IPS-18a (cell line): ENCODE measurements around the gene FABP3.

Experiments used
- H3K27ac ChIP-seq: one replicate; pipeline ENCODE4 v1.5.1; 2013; ENCODE audit warnings: low read length
- H3K27me3 ChIP-seq: one replicate; pipeline ENCODE4 v1.6.1; 2013; ENCODE audit warnings: mild to moderate bottlenecking, low read length; ENCODE audit not compliant: control insufficient read depth, insufficient read depth
- H3K36me3 ChIP-seq: one replicate; pipeline ENCODE4 v1.6.1; 2013; ENCODE audit warnings: low read depth, low read length; ENCODE audit not compliant: control insufficient read depth
- H3K4me1 ChIP-seq: one replicate; pipeline ENCODE4 v1.6.1; 2013; ENCODE audit warnings: low read depth, low read length; ENCODE audit not compliant: control insufficient read depth
- H3K4me3 ChIP-seq: one replicate; pipeline ENCODE4 v1.5.1; 2013; ENCODE audit warnings: low read length
- H3K9ac ChIP-seq: one replicate; pipeline ENCODE4 v1.6.1; 2013; ENCODE audit warnings: mild to moderate bottlenecking, low read length, moderate library complexity
- H3K9me3 ChIP-seq: one replicate; pipeline ENCODE4 v1.6.1; 2013; ENCODE audit warnings: low read depth, low read length; ENCODE audit not compliant: control insufficient read depth

The FABP3 gene

DNA sequence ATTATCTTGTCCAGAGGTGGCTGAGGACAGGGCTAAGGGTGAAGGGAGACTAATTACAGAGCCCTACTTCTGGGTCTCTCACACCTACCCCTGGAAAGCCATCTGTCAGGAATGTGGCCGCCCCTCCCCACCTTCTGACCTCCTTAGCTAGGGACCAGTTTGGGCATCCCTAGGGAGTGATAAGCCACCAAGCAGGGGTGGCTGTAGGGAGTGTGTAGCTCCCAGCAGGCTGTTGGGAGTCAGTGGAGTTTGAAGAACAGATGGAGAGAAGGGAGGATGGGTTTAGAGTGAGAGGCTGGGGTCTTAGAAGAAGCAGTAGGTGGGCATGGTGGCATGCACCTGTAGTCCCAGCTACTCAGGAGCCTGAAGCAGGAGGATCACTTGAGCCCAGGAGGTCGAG, 39.3 kb upstream of the FABP3 start:
- peaks cover 18% of the 10 kb centered on the region for H3K4me1 ChIP-seq
- H3K27ac ChIP-seq: no peak overlapping the region
- no peaks in the 10 kb centered on the region for H3K9me3 ChIP-seq
- H3K36me3 ChIP-seq: no peaks in the 10 kb centered on the region
- no peak overlapping the region for H3K9ac ChIP-seq
- H3K4me3 ChIP-seq: no peak overlapping the region
- peaks cover 5% of the 10 kb centered on the region for H3K27me3 ChIP-seq

DNA sequence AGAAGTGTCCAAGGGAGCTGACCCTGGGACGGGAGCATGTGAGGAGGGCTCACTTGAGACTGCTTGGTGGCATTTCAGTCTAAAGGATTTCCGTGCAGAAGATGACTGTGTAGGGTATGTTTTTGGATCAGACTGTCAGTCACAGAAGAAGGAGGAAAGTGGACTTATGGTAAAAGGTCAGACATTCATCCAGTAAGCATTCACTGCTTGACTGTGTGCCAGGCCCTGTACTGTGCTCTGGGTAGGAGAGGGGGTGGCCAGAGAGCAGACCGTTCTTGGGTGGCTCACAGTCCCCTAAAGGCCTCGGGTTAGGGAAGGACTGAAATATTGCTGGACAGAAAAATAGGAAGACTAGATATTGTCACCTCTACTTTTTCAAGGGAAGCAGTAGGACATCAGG, 38.0 kb upstream of the FABP3 start:
- Histone ChIP-seq H3K9me3 (no peaks in the 10 kb centered on the region), H3K36me3 (no peaks in the 10 kb centered on the region), H3K27me3 (peaks cover 5% of the 10 kb centered on the region), H3K27ac (no peak overlapping the region), H3K4me3 (no peak overlapping the region), H3K9ac (no peak overlapping the region), H3K4me1 (peaks cover 12% of the 10 kb centered on the region)

DNA sequence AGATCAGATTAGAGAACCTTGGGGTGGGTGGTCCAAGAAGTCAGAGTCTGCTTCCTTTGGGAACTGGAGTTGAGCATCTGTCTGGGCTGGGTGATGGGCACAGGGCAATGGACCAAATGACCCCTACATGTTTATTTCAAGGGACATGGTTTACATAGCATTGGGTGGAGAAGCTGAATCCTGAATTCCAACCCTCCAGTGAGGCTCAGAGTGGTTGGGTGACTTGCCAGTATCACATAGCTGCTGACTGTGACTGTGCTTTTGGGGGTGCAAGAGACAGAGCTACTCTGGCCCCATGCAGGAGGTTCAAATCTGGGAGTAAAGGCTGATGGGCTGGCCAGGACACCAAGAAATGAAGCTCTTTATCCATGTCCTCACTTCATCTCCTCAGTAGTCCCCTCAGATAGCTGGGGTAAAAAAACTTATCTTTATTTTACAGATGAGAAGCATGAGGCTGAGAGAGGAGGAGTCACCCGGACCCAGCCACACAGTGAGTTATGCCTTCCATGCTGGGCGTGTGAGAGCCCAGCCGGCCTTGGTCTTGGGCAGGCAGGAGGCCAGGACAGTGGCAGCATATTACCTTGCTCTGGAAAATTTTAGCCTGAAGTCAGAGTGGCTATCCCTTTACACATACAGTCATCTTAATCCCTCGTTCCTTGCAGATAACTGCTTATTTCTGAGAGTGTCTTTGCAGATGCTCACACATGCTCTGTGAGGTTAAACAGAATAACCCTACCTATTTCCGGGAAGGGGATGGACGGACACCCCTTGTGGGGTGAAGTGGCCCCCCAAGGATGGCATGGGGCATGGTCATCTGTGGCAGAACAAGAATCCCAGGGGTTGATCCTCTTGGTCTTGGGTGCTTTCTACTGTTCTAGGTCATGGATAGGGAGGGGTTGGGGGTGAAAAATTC, 37.3 kb upstream of the FABP3 start:
- H3K4me3 ChIP-seq: no peak overlapping the region

DNA sequence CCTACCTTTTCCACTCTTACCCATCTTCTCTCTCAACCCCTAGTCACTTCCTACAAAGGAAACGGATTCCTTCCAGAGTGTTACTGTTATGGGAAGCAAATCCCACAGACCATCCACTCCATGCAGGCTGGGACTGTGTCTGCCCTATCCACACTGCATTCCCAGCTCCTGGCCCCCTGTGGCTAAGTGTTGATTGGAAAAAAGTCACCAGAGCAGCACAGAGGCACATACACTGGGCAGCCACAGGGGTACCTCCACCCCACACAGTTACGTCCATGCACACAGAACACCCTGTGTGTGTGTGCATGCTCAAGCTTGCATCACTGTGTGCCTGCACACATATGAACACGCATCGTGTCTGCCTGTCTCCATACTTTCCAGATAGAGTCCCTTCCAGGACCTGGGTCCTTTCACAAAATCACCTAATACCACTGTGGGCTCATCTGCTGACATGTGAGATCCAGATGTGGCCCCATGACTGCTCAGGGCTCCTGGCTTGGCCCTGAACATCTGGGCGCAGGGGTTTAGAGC, 36.0 kb upstream of the FABP3 start:
- H3K27me3 ChIP-seq: peaks cover 5% of the 10 kb centered on the region
- no peak overlapping the region for H3K27ac ChIP-seq
- no peak overlapping the region for H3K4me3 ChIP-seq
- H3K36me3 ChIP-seq: no peaks in the 10 kb centered on the region
- no peaks in the 10 kb centered on the region for H3K9me3 ChIP-seq
- H3K9ac ChIP-seq: no peak overlapping the region
- no peaks in the 10 kb centered on the region for H3K4me1 ChIP-seq

More for the DNA sequence above, 37.3 kb upstream of the FABP3 start:
- Histone ChIP-seq H3K27ac (no peak overlapping the region), H3K27me3 (peaks cover 5% of the 10 kb centered on the region), H3K9me3 (no peaks in the 10 kb centered on the region), H3K4me1 (peaks cover 8% of the 10 kb centered on the region), H3K36me3 (no peaks in the 10 kb centered on the region), H3K9ac (no peak overlapping the region)

DNA sequence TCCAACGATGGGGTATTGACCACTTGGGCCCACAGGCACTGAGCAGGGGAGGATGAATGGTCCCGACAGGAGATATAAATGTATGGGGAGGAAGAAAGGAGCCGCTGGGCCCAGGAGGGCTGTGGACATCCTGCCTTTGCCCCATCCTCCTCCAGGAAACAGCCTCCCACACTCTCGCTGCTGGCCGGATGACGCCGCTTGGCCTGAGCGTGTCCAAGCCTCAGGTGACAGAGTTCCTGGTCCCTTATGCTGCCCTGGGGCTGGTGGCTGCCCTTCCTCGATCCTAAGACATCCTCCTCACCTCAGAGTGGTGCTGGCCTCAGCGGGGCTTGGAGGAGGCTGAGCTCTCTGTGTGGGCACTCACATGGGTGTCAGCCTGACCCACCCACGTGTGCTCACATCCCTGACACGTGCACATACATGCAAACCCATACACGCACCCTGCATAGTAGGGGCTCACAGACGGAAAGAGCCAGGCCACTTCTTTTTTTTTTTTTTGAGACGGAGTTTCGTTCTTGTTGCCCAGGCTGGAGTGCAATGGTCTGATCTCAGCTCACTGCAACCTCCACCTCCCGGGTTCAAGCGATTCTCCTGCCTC, 34.3 kb upstream of the FABP3 start:
- no peak overlapping the region for H3K4me3 ChIP-seq
- H3K27me3 ChIP-seq: peaks cover 3% of the 10 kb centered on the region
- H3K36me3 ChIP-seq: no peaks in the 10 kb centered on the region
- H3K4me1 ChIP-seq: no peaks in the 10 kb centered on the region
- no peak overlapping the region for H3K27ac ChIP-seq
- H3K9me3 ChIP-seq: no peaks in the 10 kb centered on the region
- no peak overlapping the region for H3K9ac ChIP-seq

DNA sequence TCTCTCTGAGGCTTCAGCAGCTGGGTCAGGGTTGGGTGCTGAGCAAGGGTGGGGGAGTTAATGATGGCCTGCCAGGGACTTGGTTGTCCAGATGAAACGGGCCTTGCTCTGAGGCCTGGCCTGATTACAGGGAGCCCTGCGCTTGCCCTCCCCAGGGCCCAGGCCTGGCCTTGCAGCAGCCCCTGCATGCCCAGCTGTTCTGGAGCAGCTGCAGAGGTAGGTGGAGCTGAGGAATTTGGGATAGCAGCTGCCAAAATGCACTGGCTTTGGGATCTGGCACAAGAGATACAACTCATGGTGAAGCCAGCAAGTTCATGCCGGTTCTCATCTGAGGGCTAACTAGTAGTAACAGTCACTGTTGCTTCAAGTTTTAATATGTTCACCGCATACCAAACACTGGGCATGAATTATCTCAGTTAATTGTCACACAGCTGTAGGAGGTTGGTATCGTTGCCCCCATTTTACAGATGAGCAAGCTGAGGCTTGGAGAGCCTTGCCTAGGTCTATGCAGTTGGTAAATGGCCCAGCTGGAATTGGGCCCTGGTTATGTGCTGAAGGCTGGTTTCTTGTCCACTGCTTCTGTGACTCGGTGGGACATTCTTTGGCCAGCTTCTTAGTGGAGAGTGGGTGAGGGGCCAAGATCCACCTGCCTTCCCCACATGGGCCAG, 32.8 kb upstream of the FABP3 start:
- Histone ChIP-seq H3K27ac (no peak overlapping the region), H3K9ac (no peak overlapping the region), H3K27me3 (no peaks in the 10 kb centered on the region), H3K4me1 (no peaks in the 10 kb centered on the region), H3K4me3 (no peak overlapping the region), H3K9me3 (no peaks in the 10 kb centered on the region), H3K36me3 (no peaks in the 10 kb centered on the region)

DNA sequence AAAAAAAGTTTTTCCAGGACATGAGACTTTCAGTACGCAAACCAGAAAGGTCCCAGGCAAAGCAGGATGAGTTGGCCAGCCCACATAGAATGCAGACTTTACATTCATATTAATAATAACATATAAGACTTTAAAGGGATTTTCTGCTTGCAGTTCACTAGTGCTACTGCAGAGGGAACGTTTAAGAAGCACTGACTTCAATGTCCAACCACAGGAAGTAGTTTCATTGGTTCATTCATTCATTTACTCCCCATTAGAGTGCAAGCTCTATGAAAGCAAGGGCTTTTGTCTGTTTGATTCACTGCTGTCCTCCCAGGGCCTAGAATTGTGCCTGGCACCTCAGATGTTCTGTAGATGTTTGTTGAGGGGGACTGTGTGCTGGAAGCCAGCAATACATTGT, 28.4 kb upstream of the FABP3 start:
- Histone ChIP-seq H3K4me1 (no peaks in the 10 kb centered on the region), H3K27ac (no peak overlapping the region), H3K9me3 (no peaks in the 10 kb centered on the region), H3K4me3 (no peak overlapping the region), H3K9ac (no peak overlapping the region), H3K27me3 (no peaks in the 10 kb centered on the region), H3K36me3 (no peaks in the 10 kb centered on the region)

DNA sequence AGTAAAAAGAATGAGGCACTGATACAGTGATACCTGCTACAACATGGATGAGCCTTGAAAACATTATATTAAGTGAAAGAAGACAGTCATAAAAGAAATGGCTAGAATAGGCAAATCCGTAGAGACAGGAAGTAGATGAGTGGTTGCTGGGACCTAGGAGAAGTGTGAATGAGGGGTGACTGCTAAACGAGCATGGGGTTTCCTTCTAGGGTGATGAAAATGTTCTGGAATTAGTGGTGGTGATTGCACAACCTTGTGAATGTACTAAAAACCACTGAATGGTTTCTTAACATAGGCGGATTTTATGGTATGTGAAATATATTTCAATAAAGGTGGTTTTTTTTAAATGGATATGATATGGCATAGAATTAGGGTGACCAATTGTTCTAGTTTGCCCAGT, 27.5 kb upstream of the FABP3 start:
- Histone ChIP-seq H3K9me3 (no peaks in the 10 kb centered on the region), H3K36me3 (no peaks in the 10 kb centered on the region), H3K27me3 (no peaks in the 10 kb centered on the region), H3K4me3 (no peak overlapping the region), H3K4me1 (no peaks in the 10 kb centered on the region), H3K27ac (no peak overlapping the region), H3K9ac (no peak overlapping the region)

DNA sequence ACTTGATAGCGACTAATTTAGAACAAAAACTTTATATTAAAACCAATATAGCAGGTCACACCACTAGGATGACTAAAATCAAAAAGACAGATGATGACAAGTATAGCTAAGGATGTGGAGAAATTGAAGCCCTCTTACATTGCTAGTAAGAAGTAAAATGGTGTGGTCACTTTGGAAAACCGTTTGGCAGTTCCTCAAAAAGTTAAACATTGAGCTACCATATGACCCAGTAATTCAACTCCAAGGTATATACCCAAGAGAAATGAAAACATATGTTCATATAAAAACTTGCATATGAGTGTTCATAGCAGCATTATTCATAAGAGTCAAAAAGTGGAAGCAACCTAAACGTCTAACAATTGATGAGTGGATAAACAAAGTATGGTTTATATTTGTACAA, 27.1 kb upstream of the FABP3 start:
- Histone ChIP-seq H3K4me1 (no peaks in the 10 kb centered on the region), H3K27me3 (no peaks in the 10 kb centered on the region), H3K9me3 (no peaks in the 10 kb centered on the region), H3K4me3 (no peak overlapping the region), H3K36me3 (no peaks in the 10 kb centered on the region), H3K9ac (no peak overlapping the region), H3K27ac (no peak overlapping the region)

DNA sequence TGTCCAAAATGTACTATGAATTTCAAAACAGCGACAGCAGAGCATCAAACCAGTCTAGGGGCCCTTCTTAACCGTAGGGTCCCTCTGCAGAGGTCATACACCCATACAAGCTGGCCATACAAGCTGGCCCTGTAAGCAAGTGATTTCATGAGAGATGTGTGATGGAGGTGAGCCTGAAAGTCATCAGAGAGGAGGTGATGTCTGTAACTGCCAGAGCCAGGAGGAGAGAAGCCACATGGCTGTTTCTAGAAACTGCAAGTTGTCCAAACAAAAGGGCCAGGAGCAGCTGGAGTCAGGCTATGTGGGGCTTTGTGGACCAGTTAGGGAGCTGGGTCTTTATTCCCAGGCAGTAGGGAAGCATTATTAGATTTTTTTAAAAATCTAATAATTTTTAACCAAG, 25.4 kb upstream of the FABP3 start:
- Histone ChIP-seq H3K27me3 (no peaks in the 10 kb centered on the region), H3K27ac (no peak overlapping the region), H3K9me3 (no peaks in the 10 kb centered on the region), H3K36me3 (no peaks in the 10 kb centered on the region), H3K9ac (no peak overlapping the region), H3K4me3 (no peak overlapping the region), H3K4me1 (no peaks in the 10 kb centered on the region)

DNA sequence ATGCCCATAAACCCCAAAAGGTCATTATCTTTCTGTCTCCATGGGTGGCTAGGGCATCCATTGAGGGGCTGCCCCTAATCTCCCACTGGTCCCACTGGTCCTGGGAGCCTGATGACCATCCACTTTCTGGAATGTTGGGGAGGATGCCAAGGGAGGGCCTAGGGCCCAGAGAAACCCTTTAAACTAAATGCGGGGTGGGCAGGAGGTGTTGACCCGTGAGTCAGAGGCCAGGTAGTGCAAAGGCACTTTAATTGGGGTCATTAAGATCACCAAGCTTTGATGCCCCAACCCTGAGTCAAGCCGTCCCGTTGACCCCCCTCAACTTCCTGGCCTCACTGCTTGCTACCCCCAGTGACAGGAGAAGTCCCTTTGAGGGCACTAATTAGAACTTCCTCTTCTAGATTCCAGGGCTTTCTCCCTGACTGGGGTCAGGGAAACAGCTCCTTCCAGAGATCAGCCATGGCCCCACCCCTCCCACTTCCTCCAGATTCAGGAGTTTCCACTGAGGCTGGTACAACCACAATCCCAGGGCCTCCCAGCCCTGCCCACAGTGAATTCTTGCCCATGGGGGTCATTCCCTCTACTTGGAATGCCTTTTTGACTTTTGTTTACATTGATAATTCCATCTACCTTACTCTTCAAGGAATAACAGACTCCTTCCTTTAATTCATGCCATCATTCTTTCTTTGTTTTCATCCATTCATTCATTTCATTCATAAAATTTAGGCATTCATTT, 24.7 kb upstream of the FABP3 start:
- Histone ChIP-seq H3K27me3 (no peaks in the 10 kb centered on the region), H3K36me3 (no peaks in the 10 kb centered on the region), H3K9ac (no peak overlapping the region), H3K4me1 (no peaks in the 10 kb centered on the region), H3K9me3 (no peaks in the 10 kb centered on the region), H3K4me3 (no peak overlapping the region), H3K27ac (no peak overlapping the region)
